Kasumi-1 (cell line): ENCODE data around the gene ZNRF2.
"Not testable (repeated sequence)": the region's sequence is repeated elsewhere in the genome, so short reads cannot be mapped to it uniquely, and the experiment has no call there.

ENCODE experiments used
- DNase-seq, 2 experiments: peaks; one replicate each; lab custom pipeline; 2025; lab: John Stamatoyannopoulos, UW

ZNRF2 gene

DNA sequence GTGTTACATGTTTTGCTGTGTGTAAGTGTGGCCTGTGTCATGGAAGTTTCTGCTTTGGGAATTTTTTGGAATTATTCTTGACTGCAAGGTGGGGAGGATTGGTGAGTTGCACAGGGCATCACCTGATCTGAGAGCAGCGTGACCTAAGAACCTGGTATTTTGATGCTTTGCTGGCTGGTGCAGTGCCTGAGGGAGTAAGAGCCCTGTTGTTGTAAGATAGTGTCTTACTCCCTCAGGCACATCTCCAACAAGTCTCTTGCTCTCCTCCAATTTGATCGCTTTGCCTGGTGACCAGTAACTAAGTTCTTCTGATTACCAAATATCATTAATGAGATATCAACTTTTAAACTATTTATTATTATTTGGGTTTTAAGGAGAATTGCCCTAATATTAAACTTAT, 5.2 kb downstream of the ZNRF2 start:
- DNase-seq, result not testable (repeated sequence)

- DNase-seq, result peak; percentile 30 to 45
Observed at GRCh38 chr7:30290317-30290716, 5.9 kb downstream of the ZNRF2 start.

DNA sequence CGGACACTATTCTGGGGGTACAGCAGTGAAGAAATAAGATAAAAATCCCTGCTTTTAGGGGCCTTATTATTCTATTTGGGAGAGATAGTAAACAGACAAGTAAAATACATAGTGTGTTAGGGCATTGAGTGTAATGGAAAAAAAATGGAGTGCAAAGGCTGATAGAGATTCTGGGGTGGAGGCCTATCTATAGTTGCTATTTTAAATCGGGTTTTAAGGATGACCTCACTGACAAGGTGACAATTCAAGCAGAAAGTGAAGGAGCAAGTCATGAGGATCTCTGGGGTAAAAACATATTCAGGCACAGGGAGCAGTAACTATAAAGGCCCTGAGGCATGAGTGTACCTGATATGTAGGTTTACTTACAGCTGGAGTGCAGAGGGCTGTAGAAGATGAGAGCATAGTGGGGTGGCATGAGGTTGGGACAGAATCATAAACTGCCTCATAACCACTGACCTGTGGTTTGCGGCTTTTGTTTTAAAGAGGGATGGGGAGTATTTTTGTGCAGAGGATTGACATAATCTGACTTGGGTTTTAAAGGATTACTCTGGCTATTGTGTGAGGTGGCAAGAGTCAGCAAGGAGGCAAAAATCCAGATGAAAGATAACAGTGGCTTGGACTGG, 8.1 kb downstream of the ZNRF2 start:
- DNase-seq, result not testable (repeated sequence)

- DNase-seq, result not testable (repeated sequence)
Observed at GRCh38 chr7:30296304-30296703, 11.9 kb downstream of the ZNRF2 start.

DNA sequence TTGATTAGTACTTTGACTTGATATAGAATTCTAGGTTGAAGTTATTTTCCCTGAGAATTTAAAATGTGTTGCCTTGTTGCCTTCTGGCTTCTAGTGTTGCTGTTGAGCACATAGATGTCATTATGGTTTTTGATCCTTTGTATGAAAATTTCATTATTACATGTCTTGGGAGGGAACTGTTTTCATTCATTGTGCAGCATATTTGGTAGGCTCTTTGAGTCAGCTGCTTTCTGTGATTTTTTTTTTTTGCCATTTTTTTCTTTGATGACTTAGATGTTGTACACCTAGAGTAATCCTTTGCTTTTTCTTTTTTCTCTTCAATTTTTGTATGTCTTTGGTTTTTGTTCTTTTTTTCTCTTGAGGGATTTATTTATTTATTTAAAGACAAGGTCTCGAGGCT, 13.1 kb downstream of the ZNRF2 start:
- DNase-seq, result not testable (repeated sequence)

GRCh38 chr7:30298409-30298808, 14.0 kb downstream of the ZNRF2 start:
- DNase-seq, result not testable (repeated sequence)

DNA sequence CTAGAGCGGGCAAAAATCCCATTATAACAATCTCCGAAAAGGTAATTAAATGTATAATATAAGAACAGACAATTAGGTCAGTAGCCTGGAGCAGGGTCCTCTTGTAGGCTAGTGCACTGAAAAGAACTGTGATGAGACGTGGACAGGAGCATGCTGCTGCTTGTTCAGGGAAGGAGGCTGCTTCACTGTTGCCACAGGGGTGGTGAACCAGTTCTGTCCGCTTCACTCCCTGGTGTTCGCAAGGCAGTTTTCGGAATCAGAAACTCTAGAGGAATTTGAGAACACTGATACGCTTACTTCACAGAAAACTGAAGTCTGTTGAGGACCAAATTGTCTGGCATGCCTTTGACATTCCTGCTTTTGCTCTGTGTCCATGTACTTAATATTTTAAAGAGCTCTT, 17.4 kb downstream of the ZNRF2 start:
- DNase-seq, result no peak

DNA sequence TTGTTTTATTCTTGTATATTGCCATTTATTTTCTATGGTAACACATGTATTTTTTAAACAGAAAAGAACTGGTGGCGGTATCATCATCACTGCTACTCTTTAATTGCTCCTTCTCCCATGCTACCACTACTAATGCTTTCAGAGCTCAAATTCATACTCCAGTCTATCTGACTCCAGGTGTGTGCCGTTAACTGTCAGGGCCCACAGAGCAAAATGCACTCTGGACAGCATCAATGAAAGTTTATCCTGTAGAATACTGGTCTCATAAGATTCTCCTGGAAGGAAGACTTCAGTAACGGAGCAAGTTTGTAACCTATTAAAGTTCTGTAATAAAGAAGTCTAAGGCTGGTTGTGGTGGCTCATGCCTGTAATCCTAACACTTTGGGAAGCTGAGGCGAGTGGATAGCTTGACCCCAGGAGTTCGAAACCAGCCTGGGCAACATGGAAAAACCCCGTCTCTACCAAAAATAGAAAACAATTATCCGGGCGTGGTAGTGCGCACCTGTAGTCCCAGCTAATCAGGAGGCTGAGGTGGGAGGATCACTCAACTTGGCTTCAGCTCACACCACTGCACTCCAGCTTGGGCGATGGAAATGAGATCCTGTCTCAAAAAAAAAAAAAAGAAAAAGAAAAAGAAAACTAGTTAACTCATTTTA, 18.4 kb downstream of the ZNRF2 start:
- no peak for DNase-seq

- no peak for DNase-seq
Observed at GRCh38 chr7:30303312-30304039, 19.1 kb downstream of the ZNRF2 start.

- DNase-seq, result no peak
Observed at GRCh38 chr7:30304177-30304884, 19.9 kb downstream of the ZNRF2 start.

- DNase-seq, result no peak
Observed at GRCh38 chr7:30306976-30307375, 22.6 kb downstream of the ZNRF2 start.

DNA sequence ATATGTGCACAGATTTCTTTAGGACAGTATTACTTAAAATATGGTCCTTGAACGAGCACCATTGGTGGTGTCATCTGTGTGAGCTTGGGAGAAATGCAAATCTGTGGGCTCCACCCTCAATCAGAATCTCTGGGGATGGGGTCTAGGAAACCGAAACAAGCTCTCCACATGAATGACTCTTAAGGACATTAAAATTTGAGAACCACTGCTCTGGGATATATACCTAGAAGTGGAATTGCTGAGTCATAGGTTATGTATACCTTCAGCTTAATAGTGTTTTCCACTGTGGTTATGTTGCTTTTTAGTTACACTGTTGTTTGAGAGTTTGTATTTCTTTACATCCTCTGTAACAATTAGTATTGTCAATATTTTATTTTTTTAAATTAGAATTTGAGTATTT, 24.0 kb downstream of the ZNRF2 start:
- DNase-seq, result no peak

GRCh38 chr7:30309302-30309701, 24.9 kb downstream of the ZNRF2 start:
- DNase-seq, result no peak

- no peak for DNase-seq
Observed at GRCh38 chr7:30309842-30310435, 25.5 kb downstream of the ZNRF2 start.

- DNase-seq, result no peak
Observed at GRCh38 chr7:30310674-30311362, 26.4 kb downstream of the ZNRF2 start.

DNA sequence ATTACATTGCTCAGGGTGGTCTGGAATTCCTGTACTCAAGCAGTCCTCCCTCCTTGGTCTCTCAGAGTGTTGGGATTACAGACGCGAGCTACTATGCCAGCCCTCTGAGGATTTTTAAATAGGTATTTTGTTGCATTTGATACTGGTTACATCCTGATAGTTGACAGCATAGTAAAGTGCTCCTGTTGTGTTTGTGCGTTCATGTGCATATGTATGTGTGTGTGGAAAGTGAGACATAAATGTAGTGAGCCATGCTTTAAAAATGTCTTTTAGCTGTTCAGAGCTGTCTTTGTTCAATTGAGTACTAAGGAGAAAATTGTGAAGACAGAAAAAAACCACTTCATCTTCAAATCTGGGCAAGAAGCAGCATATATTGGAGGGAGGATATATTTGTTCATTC, 27.8 kb downstream of the ZNRF2 start:
- no peak for DNase-seq

- no peak for DNase-seq
Observed at GRCh38 chr7:30313348-30313747, 29.0 kb downstream of the ZNRF2 start.

GRCh38 chr7:30313793-30314192, 29.4 kb downstream of the ZNRF2 start:
- DNase-seq, result no peak

DNA sequence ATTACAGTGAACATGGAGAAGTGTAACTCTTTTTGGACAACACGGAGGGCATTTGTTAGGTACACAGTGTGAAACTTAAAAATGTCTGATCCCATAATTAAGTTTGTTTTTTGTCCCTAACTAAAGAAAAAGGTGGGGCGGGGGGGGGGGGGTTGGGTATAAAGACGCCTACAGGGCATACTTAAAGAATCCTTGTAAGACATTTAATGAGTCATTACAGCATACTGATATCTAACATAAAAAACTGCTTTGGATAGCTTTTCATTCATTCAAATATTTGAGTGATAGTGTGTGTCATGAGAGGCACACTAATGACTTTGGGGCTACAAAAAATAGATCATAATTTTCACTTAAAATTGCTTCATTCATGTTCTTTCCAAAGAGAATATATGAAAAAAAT, 31.2 kb downstream of the ZNRF2 start:
- DNase-seq, result no peak

DNA sequence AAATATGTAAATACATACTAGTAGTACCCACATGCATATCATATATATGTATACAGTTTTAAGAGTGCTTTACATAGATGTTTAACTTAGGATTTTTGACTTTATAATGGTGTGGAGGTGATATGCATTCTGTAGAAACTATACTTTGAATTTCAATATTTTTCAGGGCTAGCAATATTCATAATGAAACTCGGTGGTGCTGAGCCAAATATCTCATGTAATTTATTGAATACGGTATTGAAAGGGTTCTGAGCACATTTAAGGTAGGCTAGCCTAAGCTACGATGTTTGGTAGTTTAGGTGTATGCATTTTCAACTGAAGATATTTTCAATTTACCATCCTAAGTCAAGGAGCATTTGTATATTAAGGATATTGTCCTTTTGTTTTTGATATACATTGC, 36.0 kb downstream of the ZNRF2 start:
- DNase-seq, result no peak

- peak in 1 of 2 experiments; percentile 15 for DNase-seq
Observed at GRCh38 chr7:30321089-30321881, 36.9 kb downstream of the ZNRF2 start.
